Measurements from ENCODE around the gene CEL. TPM values are rescaled to one million over a fixed set of nuclear protein-coding genes. Genes with fewer than 3 reads are reported as not detected.
A peak's percentile ranks its signal among the peaks of the same experiment; 100 is the strongest.

The CEL gene
- total and polyA plus RNA-seq, 10 donors = 0.46 to 5.3 (median 0.72) TPM; not detected in 2

DNA sequence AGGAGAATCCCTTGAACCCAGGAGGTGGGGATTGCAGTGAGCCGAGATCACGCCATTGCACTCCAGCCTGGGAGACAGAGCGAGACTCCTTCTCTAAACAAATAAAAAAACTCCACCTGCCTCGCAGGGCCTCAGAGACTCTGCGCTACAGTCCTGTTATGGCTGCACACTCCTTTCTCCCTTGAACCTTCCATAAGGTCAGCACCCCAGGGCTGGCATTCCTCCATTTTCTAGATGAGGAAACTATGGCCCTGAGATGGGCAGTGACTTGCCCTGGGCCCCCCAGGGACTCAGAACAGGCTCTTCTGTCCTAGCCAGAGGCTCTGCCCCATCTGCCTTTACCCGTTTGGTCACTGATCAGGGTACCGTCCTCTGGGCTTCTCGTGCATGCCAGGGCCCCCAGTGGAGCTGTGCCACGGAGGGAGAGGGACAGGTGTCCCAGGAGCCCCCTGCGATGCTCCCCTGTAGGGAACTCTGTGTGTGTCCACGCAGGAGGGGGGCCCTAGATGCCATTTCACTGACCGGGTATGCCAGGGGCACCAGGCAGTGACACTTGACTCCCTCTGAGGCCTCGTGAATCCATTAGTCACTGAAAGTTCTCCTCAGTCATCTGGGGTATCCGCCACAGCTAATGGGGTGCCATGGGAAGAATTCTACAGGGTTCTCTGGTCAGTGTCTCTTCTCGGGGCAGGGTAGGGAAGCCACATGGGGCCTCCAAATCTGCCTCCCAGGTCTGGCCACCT is 43.1 kb downstream of the CEL start:
- no peak for TF ChIP-seq POLR2A (IDR thresholded peaks at IDR 0.05)
- TF ChIP-seq POLR2AphosphoS5 (IDR thresholded peaks at IDR 0.05) = peak in 1 of 3 donors; percentile 41
- TF ChIP-seq, protein P1, sequence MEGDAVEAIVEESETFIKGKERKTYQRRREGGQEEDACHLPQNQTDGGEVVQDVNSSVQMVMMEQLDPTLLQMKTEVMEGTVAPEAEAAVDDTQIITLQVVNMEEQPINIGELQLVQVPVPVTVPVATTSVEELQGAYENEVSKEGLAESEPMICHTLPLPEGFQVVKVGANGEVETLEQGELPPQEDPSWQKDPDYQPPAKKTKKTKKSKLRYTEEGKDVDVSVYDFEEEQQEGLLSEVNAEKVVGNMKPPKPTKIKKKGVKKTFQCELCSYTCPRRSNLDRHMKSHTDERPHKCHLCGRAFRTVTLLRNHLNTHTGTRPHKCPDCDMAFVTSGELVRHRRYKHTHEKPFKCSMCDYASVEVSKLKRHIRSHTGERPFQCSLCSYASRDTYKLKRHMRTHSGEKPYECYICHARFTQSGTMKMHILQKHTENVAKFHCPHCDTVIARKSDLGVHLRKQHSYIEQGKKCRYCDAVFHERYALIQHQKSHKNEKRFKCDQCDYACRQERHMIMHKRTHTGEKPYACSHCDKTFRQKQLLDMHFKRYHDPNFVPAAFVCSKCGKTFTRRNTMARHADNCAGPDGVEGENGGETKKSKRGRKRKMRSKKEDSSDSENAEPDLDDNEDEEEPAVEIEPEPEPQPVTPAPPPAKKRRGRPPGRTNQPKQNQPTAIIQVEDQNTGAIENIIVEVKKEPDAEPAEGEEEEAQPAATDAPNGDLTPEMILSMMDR (IDR thresholded peaks at IDR 0.05 in 8 of 11, conservative IDR thresholded peaks at IDR 0.05 in 3 of 11) = no peak
- no peak overlapping the region for H3K4me3 ChIP-seq
- peak; percentile 67 for DNase-seq
- H3K4me1 ChIP-seq = peaks cover 0 to 12% (median 6%) of the 10 kb centered on the region in 6 donors
- no peaks in the 10 kb centered on the region for H3K9me3 ChIP-seq
- peaks cover 14 to 99% (median 95%) of the 10 kb centered on the region in 6 donors for H3K36me3 ChIP-seq
- intact Hi-C loops (cut with DNase I; ENCODE audit: low total_unique reads) = no loop called here
- no peak overlapping the region for H3K27ac ChIP-seq
- 78 to 90% (median 87%) methylated on average over 10 to 15 of the region's 15 CpGs for WGBS, 5 donors
- no peaks in the 10 kb centered on the region for H3K27me3 ChIP-seq (replicated peaks in 1 of 7)

DNA sequence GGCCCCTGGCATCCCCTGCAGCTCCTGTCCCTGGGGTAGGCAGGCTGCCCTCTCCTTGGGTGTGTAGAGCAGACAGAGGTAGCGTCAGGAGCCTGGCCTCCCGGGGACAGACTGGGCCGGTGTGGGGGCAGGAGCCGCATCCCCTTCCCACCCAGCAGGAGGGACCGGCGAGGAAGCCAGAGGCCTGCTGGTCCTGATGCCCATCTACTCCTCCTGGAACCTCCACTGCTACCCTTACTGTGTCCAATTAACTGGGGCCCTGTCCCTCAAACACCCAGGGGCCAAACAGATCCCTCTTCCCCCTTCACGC is 43.6 kb downstream of the CEL start:
- no peak overlapping the region for H3K27ac ChIP-seq
- TF ChIP-seq, protein P1 (IDR thresholded peaks at IDR 0.05 in 8 of 11, conservative IDR thresholded peaks at IDR 0.05 in 3 of 11) = no peak
- TF ChIP-seq POLR2AphosphoS5 (IDR thresholded peaks at IDR 0.05) (no peak), POLR2A (IDR thresholded peaks at IDR 0.05) (no peak)
- no peak overlapping the region for H3K4me3 ChIP-seq
- 71 to 93% (median 92%) methylated on average over 1 to 7 of the region's 7 CpGs for WGBS, 5 donors
- intact Hi-C loops (cut with DNase I; ENCODE audit: low total_unique reads) = no loop called here
- peaks cover 0 to 14% (median 6%) of the 10 kb centered on the region in 6 donors for H3K4me1 ChIP-seq
- peak; percentile 66 for DNase-seq
- H3K36me3 ChIP-seq = peaks cover 14 to 99% (median 95%) of the 10 kb centered on the region in 6 donors
- H3K9me3 ChIP-seq = no peaks in the 10 kb centered on the region
- no peaks in the 10 kb centered on the region for H3K27me3 ChIP-seq (replicated peaks in 1 of 7)

DNA sequence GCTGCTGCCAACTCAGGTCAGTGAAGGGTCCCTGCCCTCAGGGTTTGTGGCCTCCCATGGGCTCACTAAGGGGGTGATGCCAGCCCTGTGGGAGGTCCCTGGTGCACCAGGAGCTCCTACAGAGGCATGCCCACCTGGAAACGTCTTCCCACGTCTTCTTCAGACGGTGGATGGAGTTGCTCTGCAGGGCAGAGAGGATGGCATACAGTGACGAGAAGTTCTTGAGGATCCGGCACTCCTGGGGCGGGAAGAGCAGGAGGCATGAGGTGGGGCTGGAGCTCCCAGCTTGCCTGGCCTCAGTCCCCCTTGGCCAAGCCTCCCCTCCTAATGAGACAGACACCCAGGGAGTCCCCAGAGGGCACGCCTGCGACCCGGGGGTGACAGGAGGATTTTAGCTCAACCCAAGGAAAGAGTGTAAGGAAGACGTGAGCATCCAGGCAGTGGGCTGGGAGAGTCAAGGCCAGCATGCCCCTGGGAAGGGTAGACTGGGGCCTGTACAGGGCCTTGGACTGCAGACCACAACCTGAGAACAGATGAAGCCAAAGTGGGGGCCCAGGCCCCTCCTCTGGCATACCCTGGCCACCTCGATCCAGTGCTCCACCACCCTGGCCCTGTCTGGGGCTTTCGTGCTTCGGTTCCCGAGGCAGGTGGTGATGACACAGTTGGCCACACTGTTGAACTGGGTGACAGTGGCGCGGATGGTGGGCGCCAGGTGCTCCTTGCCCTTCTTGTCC is 44.9 kb downstream of the CEL start:
- TF ChIP-seq, protein P1 (IDR thresholded peaks at IDR 0.05 in 8 of 11, conservative IDR thresholded peaks at IDR 0.05 in 3 of 11) = no peak
- no peak for TF ChIP-seq POLR2A (IDR thresholded peaks at IDR 0.05)
- no peak for TF ChIP-seq POLR2AphosphoS5 (IDR thresholded peaks at IDR 0.05)
- DNase-seq = peak; percentile 70
- no peaks in the 10 kb centered on the region for H3K9me3 ChIP-seq
- H3K4me1 ChIP-seq = peaks cover 0 to 20% (median 7%) of the 10 kb centered on the region in 6 donors
- intact Hi-C loops (cut with DNase I; ENCODE audit: low total_unique reads) = no loop called here
- WGBS, 5 donors = 79 to 96% (median 92%) methylated on average over 10 to 17 of the region's 17 CpGs
- H3K27ac ChIP-seq = no peak overlapping the region
- H3K27me3 ChIP-seq (replicated peaks in 1 of 7) = no peaks in the 10 kb centered on the region
- peaks cover 14 to 99% (median 91%) of the 10 kb centered on the region in 6 donors for H3K36me3 ChIP-seq
- H3K4me3 ChIP-seq = no peak overlapping the region

DNA sequence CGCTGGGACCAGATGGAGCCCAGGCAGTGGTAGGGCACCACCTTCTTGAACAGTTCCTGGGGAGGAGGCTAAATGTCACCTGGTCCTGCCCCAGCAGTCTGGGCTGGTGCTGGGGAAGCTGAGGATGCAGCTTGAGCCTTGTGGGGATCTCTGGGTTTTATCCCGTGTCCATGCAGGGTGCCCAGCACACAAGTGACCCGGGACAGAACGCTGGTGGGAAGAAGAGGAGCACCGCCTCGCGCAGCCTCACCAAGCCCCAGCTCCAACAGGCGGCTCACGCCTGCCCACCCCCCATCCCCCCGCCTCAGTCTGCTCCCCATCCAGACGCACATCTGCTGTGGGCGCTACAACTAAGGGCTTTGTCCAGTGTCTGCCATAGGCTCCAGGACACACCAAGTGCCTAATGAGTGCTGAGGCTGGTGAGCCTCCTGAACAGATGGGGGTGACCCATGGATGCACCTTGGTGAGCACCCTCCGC is 45.5 kb downstream of the CEL start:
- intact Hi-C loops (cut with DNase I; ENCODE audit: low total_unique reads) = no loop called here
- Histone ChIP-seq H3K27me3 (replicated peaks in 1 of 7) (no peaks in the 10 kb centered on the region), H3K9me3 (no peaks in the 10 kb centered on the region), H3K4me1 (peaks cover under 1 to 26% (median 13%) of the 10 kb centered on the region in 6 donors), H3K36me3 (peaks cover 14 to 98% (median 86%) of the 10 kb centered on the region in 6 donors), H3K4me3 (no peak overlapping the region), H3K27ac (no peak overlapping the region)
- no peak for TF ChIP-seq POLR2AphosphoS5 (IDR thresholded peaks at IDR 0.05)
- no peak for TF ChIP-seq POLR2A (IDR thresholded peaks at IDR 0.05)
- TF ChIP-seq, protein P1 (IDR thresholded peaks at IDR 0.05 in 8 of 11, conservative IDR thresholded peaks at IDR 0.05 in 3 of 11) = no peak
- peak; percentile 47 for DNase-seq
- 88 to 96% (median 92%) methylated on average over 5 to 13 of the region's 13 CpGs for WGBS, 5 donors

All from spleen (tissue), 11 donors.